HG03135 (cell line): Measurements from ENCODE around the gene TBKBP1.
"Not testable (repeated sequence)": the region's sequence is repeated elsewhere in the genome, so short reads cannot be mapped to it uniquely, and the experiment has no call there.

Experiments used
- ATAC-seq: cut with Tn5 transposase; IDR thresholded peaks from one replicate; pipeline ENCODE4 v1.9.1; 2021; ENCODE audit warnings: mild to moderate bottlenecking, moderate library complexity; ENCODE audit not compliant: unreplicated experiment

The TBKBP1 gene

GRCh38 chr17:47731396-47731795 is 37.4 kb downstream of the TBKBP1 start:
- no peak for ATAC-seq

- no peak for ATAC-seq
These were observed 38.6 kb downstream of the TBKBP1 start for GRCh38 chr17:47732399-47733046.

- ATAC-seq = peak; percentile 68
These were observed 39.2 kb downstream of the TBKBP1 start, which contains the start of gene TBX21 for GRCh38 chr17:47733047-47733673. Gene TBX21 (plus strand): TSS chr17:47733236. CDS start chr17:47733455, 219 bp downstream.

- peak; percentile 11 for ATAC-seq
These were observed 39.9 kb downstream of the TBKBP1 start for GRCh38 chr17:47733674-47734410.

GRCh38 chr17:47735139-47735464 is 41.1 kb downstream of the TBKBP1 start:
- no peak for ATAC-seq

- peak; percentile 53 for ATAC-seq
These were observed 41.6 kb downstream of the TBKBP1 start for GRCh38 chr17:47735536-47736011.

- no peak for ATAC-seq
These were observed 42.8 kb downstream of the TBKBP1 start for GRCh38 chr17:47736501-47737495.

GRCh38 chr17:47738178-47738577 is 44.2 kb downstream of the TBKBP1 start:
- ATAC-seq = no peak

- ATAC-seq = no peak
These were observed 45.2 kb downstream of the TBKBP1 start for GRCh38 chr17:47739150-47739549.

GRCh38 chr17:47739945-47740344 is 46.0 kb downstream of the TBKBP1 start:
- not testable (repeated sequence) for ATAC-seq

GRCh38 chr17:47741109-47741792 is 47.3 kb downstream of the TBKBP1 start:
- no peak for ATAC-seq

GRCh38 chr17:47741793-47742145 is 47.8 kb downstream of the TBKBP1 start:
- ATAC-seq = no peak

GRCh38 chr17:47742319-47743181 is 48.6 kb downstream of the TBKBP1 start:
- ATAC-seq = no peak

GRCh38 chr17:47744168-47745036 is 50.4 kb downstream of the TBKBP1 start:
- no peak for ATAC-seq

GRCh38 chr17:47745037-47745380 is 51.0 kb downstream of the TBKBP1 start:
- ATAC-seq = no peak

- no peak for ATAC-seq
These were observed 57.5 kb downstream of the TBKBP1 start for GRCh38 chr17:47751471-47751870.

GRCh38 chr17:47757386-47757785 is 63.4 kb downstream of the TBKBP1 start:
- ATAC-seq = no peak

- ATAC-seq = no peak
These were observed 66.6 kb downstream of the TBKBP1 start for GRCh38 chr17:47760409-47761140.
